ACHN (cell line): ENCODE results near the gene HYAL3.
A peak's percentile ranks its signal among the peaks of the same experiment; 100 is the strongest.
"Not testable (repeated sequence)": the region's sequence is repeated elsewhere in the genome, so short reads cannot be mapped to it uniquely, and the experiment has no call there.

ENCODE experiments used
- DNase-seq: peaks from one replicate; pipeline ENCODE4 v3.0.0-alpha.2; 2015
- in situ Hi-C: cut with HindIII; loops from 2 replicates; pipeline ENCODE4 v1.10.0; 2017; ENCODE audit warnings: low sequenced_read_pairs, low pct_ligation_motif_present, low pct_unique_long_range_greater_than_20kb

The HYAL3 gene

DNA sequence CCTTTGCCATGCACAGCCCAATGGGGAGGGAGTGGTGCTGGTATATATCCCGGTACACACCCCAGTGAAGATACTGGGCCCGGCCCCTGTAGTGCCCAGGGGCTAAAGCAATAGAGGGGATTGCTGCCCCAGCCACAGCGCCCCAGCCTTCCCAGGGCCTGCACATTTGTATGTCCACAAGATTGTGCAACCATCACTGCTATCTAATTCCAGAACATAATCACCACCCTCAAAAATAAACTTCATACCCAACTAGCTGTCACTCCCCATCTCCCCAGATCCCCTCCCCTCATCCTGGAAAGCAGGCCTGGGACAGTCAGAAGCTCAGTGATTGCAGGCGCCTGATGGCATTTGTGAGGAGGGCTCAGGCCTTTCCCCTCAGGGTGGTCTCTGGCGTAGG is 49.7 kb downstream of the HYAL3 start:
- DNase-seq, result no peak
- in situ Hi-C loops, result no loop called here

DNA sequence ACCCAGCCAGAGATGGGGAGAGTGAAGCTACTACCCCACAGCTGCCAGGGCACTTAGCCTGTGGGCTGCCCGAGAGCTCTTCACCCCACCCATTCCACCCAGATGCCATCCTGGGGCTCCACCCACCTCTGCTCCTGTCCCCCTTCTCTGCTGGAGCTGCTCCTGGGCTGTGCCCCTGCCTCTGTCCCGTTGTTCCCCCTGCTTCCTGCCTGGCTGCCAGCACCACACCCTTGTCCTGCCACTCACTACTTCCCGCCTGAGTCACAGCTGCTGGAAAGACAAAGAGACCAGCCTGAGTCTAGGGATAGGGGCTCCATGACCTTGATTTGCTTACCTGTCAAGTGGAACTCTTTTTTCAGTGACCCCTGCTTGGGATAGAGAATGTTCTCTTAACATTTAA is 50.8 kb downstream of the HYAL3 start:
- no peak for DNase-seq
- in situ Hi-C loops, result no loop called here

DNA sequence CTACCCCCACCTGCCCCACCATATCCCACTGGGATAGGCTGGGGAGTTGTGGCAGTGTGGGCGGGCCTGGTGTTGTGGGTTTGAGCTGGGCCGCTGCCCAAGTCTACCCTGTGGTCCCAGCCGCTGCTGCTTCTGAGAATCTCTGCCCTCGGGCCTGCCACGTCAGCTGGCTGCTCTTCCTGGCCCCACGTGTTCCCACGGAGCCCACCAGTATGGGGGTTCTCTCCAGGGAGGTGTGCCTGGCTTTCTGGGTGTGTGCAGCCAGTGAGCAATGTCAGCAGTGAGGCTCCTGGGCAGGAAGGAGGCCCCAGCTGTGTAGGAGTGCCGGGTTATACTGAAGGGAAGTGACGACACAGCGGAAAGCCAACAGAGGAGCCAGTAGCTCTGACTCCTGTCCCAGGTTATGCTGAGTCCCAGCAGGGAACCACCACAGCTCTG is 52.7 kb downstream of the HYAL3 start:
- in situ Hi-C loops, result no loop called here
- DNase-seq, result peak; percentile 68

DNA sequence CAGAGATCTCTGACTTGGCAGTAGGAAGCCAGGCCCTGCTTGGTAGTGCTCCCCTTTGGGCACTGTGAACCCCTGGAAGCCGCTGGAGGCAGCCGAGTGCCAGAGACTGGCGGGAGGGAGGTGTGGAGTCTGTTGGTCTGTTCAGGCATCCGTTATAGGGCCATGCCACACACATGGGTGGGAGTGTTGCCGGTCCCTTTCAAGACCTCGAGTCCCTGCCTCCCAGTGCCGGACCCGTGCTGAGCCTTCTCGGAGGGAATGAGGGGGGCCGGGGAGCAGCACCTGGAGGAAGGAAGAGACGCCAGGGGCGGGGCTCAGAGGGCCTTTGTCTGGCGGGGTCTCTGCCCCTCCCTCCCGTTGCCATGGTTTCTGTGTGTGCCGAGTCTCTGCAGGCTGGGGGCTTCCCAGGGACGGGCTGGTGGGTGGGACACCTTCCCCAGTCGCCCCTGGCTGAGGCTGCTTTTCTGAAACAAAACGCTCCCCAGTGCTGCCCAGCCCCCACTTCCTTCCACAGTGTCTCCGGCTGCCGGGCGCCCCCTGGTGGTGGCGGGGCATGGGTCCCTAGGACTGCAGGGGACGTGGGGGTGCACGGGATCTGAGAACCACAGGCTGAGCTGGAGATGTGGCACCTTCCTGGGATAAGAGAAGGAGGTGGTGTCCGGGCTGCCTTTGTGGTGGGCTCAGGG is 53.2 kb downstream of the HYAL3 start:
- DNase-seq, result peak; percentile 78
- in situ Hi-C loops, result no loop called here

DNA sequence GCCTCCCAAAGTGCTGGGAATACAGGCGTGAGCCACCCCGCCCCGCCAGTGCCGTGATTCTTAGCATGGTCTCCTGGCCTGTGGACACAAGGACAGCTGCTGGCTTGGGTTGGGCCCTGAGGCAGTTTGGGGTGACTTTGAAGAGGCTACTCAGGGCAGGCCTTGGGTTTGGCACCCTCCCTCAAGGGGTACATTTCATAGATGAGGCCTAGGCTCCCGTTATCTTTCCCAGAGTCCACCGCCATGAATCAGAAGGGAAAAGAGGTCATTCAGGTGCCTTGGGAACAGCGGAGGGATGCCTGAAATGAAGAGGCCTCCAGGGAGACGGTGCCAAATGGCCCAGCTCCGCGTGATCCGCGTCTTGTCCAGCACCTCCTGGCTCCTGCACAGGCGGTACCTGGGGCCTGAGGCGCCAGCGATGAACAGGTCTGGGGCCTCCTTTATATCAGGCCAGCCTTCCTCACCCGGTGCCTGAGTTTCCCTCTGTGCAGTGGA is 53.9 kb downstream of the HYAL3 start:
- in situ Hi-C loops, result no loop called here
- DNase-seq, result no peak

DNA sequence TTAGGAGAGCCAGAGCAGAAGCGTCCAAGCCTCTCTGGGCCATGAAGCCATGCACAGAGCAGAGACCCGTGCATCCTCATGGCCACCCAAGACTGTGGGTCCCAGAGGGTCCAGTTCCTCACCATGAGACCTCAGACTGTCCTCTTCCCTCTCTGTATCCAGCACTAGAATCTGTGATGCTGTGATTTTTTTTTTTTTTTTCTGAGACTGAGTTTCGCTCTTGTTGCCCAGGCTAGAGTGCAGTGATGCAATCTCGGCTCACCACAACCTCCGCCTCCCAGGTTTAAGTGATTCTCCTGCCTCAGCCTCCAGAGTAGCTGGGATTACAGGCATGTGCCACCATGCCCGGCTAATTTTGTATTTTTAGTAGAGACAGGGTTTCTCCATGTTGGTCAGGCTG is 54.4 kb downstream of the HYAL3 start:
- DNase-seq, in situ Hi-C loops: not testable (repeated sequence)

DNA sequence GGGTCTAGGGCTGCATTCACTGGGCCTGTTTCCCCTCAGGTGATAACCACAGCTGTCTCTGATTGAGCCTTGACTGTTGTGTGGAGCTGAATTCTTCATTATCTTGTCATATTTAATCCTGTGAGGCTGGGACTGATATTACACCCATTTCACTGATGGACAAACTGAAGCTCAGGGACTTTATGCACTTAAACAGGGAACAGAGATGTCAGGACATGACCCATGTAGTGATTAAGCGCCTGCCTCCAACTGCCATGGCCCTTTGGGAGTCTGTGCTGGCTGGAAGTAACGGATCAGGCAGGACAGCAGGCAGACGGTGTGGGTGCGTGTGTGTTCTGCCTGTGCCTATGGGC is 55.7 kb downstream of the HYAL3 start:
- in situ Hi-C loops, result no loop called here
- DNase-seq, result no peak

DNA sequence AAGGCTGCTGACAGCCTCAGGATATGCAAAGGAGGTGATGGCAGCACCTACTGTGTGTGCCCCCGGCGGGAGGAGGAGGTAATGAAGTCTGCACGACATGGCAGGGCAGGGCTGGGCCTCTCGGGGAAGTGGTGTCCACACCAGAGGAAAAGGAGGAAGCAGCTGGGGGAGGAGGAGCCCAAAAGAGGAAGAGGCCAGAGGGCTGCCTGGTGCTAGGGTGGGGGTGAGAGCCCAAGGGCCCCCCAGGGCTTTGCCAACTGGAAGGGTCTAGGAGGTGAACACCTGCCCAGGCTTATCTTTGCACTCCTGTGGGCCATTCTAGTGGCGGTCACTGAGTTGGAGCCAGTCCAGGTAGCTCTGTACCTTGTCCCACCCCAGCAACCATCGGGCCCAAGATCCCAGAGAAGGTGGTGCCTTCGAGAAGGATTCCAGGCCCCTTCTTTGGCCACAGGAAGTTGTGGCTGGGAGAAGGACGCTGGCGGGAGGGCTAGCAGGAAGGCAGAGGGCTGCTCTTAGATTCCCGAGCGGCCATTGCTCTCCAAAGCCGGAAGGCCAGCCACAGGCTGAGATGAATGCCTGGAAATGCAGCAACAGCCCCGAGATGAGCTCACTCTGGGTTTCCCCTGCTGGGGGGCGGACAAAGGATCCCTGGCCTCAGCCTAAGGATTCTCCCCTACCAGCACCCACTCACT is 56.2 kb downstream of the HYAL3 start:
- in situ Hi-C loops, result no loop called here
- no peak for DNase-seq
